CD1c-positive myeloid dendritic cell (primary cell): ENCODE results near the gene FAM131A.

ENCODE experiments used
- DNase-seq: peaks from one replicate; pipeline ENCODE4 v3.0.0-alpha.2; 2016; ENCODE audit errors: extremely low spot score

The FAM131A gene

GRCh38 chr3:184395320-184395660, 57.9 kb downstream of the FAM131A start:
- DNase-seq: no peak
